HepG2 (cell line): ENCODE results near the gene PLIN4. TPM values are rescaled to one million over a fixed set of nuclear protein-coding genes. Genes with fewer than 3 reads are reported as not detected.

Experiments used
- ATAC-seq: fragments of 200-7000 bp; cut with Tn5 transposase; 3 replicates; pipeline ENCODE4 v1.9.1; 2020; ENCODE audit warnings: mild to moderate bottlenecking, moderate library complexity
- BruUV-seq: library from RNA; stranded (reverse); fragments of 400-500 nt; replicated peaks from 2 replicates; lab custom pipeline; 2021; lab: Mats Ljungman, UMichigan
- CTCF ChIA-PET: fragments of 300-600 bp; formaldehyde crosslinking; extraction: SDS; loops from one replicate; lab custom pipeline; 2021; ENCODE audit warnings: low total read pairs, inconsistent platforms, low intra/inter-chr PET ratio; lab: Yijun Ruan, JAX
- POLR2A ChIA-PET: fragments of 350-600 bp; sonication (Branson Sonifier 250); formaldehyde crosslinking; loops from one replicate; lab custom pipeline; 2020; ENCODE audit warnings: antibody characterized with exemption, inconsistent platforms; lab: Yijun Ruan, JAX
- DNase-seq: peaks from one replicate; pipeline ENCODE4 v3.0.0-alpha.2; 2015; ENCODE audit warnings: low spot score
- FAIRE-seq: peaks from 3 replicates; lab custom pipeline; 2011; peaks lifted over from hg19 to GRCh38; lab: Jason Lieb, UNC
- H2AFZ ChIP-seq: one replicate; pipeline ENCODE4 v1.6.1; 2011; ENCODE audit warnings: low read length, inconsistent platforms
- H3K27ac ChIP-seq: fragments of 300-600 bp; 3 replicates; pipeline ENCODE4 v1.8.0; 2011; ENCODE audit warnings: mixed run types, mild to moderate bottlenecking, mixed read lengths, low read length, inconsistent platforms; ENCODE audit not compliant: insufficient read depth; ENCODE audit errors: extremely low read length
- H3K27me3 ChIP-seq, 2 experiments: fragments of 200-600 bp in 1 of 2; 2 replicates in 1 of 2; 3 replicates in 1 of 2; pipeline versions ENCODE4 v1.6.0 to v1.8.0; 2011; ENCODE audit warnings: low read length in 2 of 2, mild to moderate bottlenecking in 2 of 2, moderate library complexity in 2 of 2, inconsistent platforms in 1 of 2; ENCODE audit not compliant: insufficient read depth in 2 of 2, control insufficient read depth in 1 of 2
- H3K36me3 ChIP-seq, 2 experiments: fragments of 200-600 bp in 1 of 2; replicated peaks in 1 of 2; 2 replicates in 1 of 2; 3 replicates in 1 of 2; pipeline versions ENCODE4 v1.5.1 to v1.8.0; 2011; ENCODE audit warnings: low read length in 2 of 2, inconsistent platforms in 1 of 2; ENCODE audit not compliant: insufficient read depth in 2 of 2, control insufficient read depth in 1 of 2
- H3K4me1 ChIP-seq: 2 replicates; pipeline ENCODE4 v1.5.1; 2012; ENCODE audit warnings: low read length, inconsistent platforms; ENCODE audit not compliant: insufficient read depth
- H3K4me2 ChIP-seq: 2 replicates; pipeline ENCODE4 v1.6.0; 2011; ENCODE audit warnings: low read depth, low read length, inconsistent platforms
- H3K4me3 ChIP-seq, 3 experiments: fragments of 200-600 bp in 1 of 3; sonication (generic), shearing (Covaris generic) in 1 of 3; replicated peaks in 1 of 3; 2 replicates each; pipeline ENCODE4 v1.5.1; 2011 to 2016; ENCODE audit warnings: low read length in 3 of 3, inconsistent platforms in 2 of 3, low read depth in 2 of 3, mild to moderate bottlenecking in 2 of 3, control low read depth in 1 of 3, mixed read lengths in 1 of 3; ENCODE audit not compliant: insufficient read depth in 1 of 3
- H3K79me2 ChIP-seq: one replicate; pipeline ENCODE4 v1.6.1; 2011; ENCODE audit warnings: low read length, inconsistent platforms; ENCODE audit not compliant: insufficient read depth
- H3K9ac ChIP-seq: 2 replicates; pipeline ENCODE4 v1.6.0; 2011; ENCODE audit warnings: mild to moderate bottlenecking, low read depth, low read length, inconsistent platforms; ENCODE audit not compliant: insufficient read depth
- H3K9me3 ChIP-seq: 2 replicates; pipeline ENCODE4 v1.5.1; 2012; ENCODE audit warnings: mild to moderate bottlenecking, low read length
- H4K20me1 ChIP-seq: 2 replicates; pipeline ENCODE4 v1.6.0; 2011; ENCODE audit warnings: inconsistent platforms, mild to moderate bottlenecking, low read length, moderate library complexity; ENCODE audit not compliant: insufficient read depth
- AGO2 ChIP-seq: fragments of 200-400 bp; formaldehyde crosslinking; optimal IDR thresholded peaks from 2 replicates; pipeline ENCODE3; 2017; ENCODE audit warnings: mild to moderate bottlenecking, low read depth, low read length, moderate library complexity
- CEBPB ChIP-seq: IDR thresholded peaks from 2 replicates; pipeline ENCODE4 v1.6.1; 2011; ENCODE audit warnings: low read depth, low read length, improper control_type of control experiment, borderline replicate concordance
- IRX3 ChIP-seq: sonication (generic); formaldehyde crosslinking; IDR thresholded peaks from 2 replicates; pipeline ENCODE4 v1.8.1; 2023; ENCODE audit warnings: mild to moderate bottlenecking, low read depth, missing genetic modification reagents, borderline replicate concordance
- NKX3-1 ChIP-seq: sonication (generic); formaldehyde crosslinking; IDR thresholded peaks from 2 replicates; pipeline ENCODE4 v1.5.0; 2020; ENCODE audit warnings: missing genetic modification reagents
- POLR2A ChIP-seq, 2 experiments: IDR thresholded peaks; 2 replicates each; pipeline ENCODE4 v1.6.1; 2011; ENCODE audit warnings: low read depth in 2 of 2, low read length in 2 of 2, mild to moderate bottlenecking in 1 of 2, moderate library complexity in 1 of 2; ENCODE audit not compliant: insufficient read depth in 1 of 2
- RBFOX2 ChIP-seq: fragments of 200-400 bp; formaldehyde crosslinking; IDR thresholded peaks from 2 replicates; pipeline ENCODE4 v1.6.1; 2017; ENCODE audit warnings: low read depth, mild to moderate bottlenecking, low read length
- ZEB1 ChIP-seq: IDR thresholded peaks from 2 replicates; pipeline ENCODE4 v1.6.1; 2012; ENCODE audit warnings: mild to moderate bottlenecking, low read depth, inconsistent platforms; ENCODE audit not compliant: insufficient replicate concordance
- ZNF264 ChIP-seq: sonication (generic); formaldehyde crosslinking; IDR thresholded peaks from 2 replicates; pipeline ENCODE4 v1.4.0; 2020; ENCODE audit warnings: missing genetic modification reagents
- WGBS: methylation state at CpG from one replicate; pipeline ENCODE4 v1.1.6; 2017; ENCODE audit warnings: low lambda C conversion rate; 5-methylcytosine and 5-hydroxymethylcytosine counted together
- in situ Hi-C: cut with HindIII; loops from 2 replicates; pipeline ENCODE4 v1.10.0; 2017; ENCODE audit warnings: low pct_unique_long_range_greater_than_20kb; ENCODE audit not compliant: extremely low pct_ligation_motif_present
- intact Hi-C: fragments of 100-400 bp; cut with micrococcal nuclease; formaldehyde crosslinking; loops from one replicate; pipeline ENCODE4 v1.10.0; 2022; ENCODE audit not compliant: unreplicated experiment
- polyA plus RNA-seq, 8 experiments: library from polyadenylated mRNA; depleted of rRNA in 3 of 8; stranded (reverse) in 7 of 8; unstranded in 1 of 8; fragments of >200 nt; fragmentation: Illumina TruSeq in 4 of 8; extraction: Trizol in 4 of 8; gene quantifications; 2 replicates each; pipeline versions ENCODE4 v1.2.1 to v1.2.3, GENCODE V29; 2011 to 2016; ENCODE audit warnings: low read depth in 4 of 8, missing spikeins in 1 of 8, mixed read lengths in 1 of 8; ENCODE audit not compliant: insufficient read depth in 1 of 8
- total RNA-seq, 5 experiments: library from RNA; depleted of rRNA; stranded (reverse); fragments of >200 nt; fragmentation: Illumina TruSeq; extraction: Trizol; gene quantifications; 2 replicates each; pipeline ENCODE4 v1.2.3, GENCODE V29; 2016; ENCODE audit warnings: low read depth in 1 of 5

Gene PLIN4
- total and polyA plus RNA-seq, 2 of the 13 experiments (the other 11 are each of a cell fraction or from before 2014, with no cell fraction given), result 1.1 to 1.3 TPM

DNA sequence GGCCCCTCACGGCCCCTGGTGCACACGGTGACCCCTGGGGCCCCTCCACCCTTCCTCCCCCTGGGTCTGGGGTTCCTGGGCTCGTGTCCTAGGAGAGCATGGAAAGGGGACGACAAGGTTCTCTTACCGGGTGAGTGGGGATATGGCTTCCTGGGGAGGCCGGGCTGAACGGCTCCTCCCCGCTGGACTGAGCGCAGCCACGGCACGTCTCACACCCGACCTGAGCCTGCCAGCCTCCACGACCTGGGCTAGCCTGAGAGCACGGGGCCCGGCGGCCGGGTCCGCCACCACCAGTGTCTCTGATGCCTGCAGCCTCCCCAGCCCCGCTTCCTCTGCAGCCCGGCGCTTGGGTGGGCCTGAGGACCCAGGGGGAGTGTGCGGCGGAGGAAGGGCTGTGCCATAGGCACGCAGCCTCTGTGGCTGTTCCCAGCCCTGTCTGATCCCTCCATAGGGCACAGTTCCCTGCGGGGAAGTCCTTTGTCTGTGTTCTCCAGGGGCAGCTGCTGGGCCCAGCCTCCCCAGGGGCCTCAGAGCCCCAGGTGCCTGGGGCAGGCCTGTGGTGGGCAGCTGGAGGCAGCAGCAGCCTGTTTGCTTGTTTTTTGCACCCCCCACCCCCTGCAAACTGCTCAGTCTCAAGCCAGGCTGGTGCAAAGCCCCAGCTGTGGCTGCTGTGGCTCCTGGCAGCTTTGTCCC lies 15.0 kb downstream of the PLIN4 start:
- no peak overlapping the region for H3K4me3 ChIP-seq
- POLR2A ChIA-PET, result interaction anchor here (1.2 kb wide), 1 partner anchor 15 kb away, joined by 3 read pairs; the partner anchor contains the start of gene PLIN4
- CTCF ChIA-PET, result no interaction called here
- H3K9me3 ChIP-seq, result no peaks in the 10 kb centered on the region
- H3K79me2 ChIP-seq, result no peaks in the 10 kb centered on the region
- no peaks in the 10 kb centered on the region for H3K27me3 ChIP-seq
- in situ Hi-C loops, result no loop called here
- no peaks in the 10 kb centered on the region for H4K20me1 ChIP-seq
- no peaks in the 10 kb centered on the region for H3K4me1 ChIP-seq
- no peak overlapping the region for H3K4me2 ChIP-seq
- no peak overlapping the region for H2AFZ ChIP-seq
- BruUV-seq, result no TSS peak
- WGBS, result no CpG with 5 or more reads among the region's 25 CpGs
- H3K9ac ChIP-seq, result no peak overlapping the region
- TF ChIP-seq RBFOX2, result peak; percentile 19; the same call in 1 of the 2 replicates
- TF ChIP-seq CEBPB, result no peak
- TF ChIP-seq, all 625 proteins: peak for 1
- Histone ChIP-seq H3K27ac (no peak overlapping the region), H3K36me3 (peaks cover 5 to 21% of the 10 kb centered on the region in 2 experiments; a peak in 4 of 5 replicates)
- intact Hi-C loops, result no loop called here
- ATAC-seq, result no peak
- FAIRE-seq, result no peak
- DNase-seq, result no peak

DNA sequence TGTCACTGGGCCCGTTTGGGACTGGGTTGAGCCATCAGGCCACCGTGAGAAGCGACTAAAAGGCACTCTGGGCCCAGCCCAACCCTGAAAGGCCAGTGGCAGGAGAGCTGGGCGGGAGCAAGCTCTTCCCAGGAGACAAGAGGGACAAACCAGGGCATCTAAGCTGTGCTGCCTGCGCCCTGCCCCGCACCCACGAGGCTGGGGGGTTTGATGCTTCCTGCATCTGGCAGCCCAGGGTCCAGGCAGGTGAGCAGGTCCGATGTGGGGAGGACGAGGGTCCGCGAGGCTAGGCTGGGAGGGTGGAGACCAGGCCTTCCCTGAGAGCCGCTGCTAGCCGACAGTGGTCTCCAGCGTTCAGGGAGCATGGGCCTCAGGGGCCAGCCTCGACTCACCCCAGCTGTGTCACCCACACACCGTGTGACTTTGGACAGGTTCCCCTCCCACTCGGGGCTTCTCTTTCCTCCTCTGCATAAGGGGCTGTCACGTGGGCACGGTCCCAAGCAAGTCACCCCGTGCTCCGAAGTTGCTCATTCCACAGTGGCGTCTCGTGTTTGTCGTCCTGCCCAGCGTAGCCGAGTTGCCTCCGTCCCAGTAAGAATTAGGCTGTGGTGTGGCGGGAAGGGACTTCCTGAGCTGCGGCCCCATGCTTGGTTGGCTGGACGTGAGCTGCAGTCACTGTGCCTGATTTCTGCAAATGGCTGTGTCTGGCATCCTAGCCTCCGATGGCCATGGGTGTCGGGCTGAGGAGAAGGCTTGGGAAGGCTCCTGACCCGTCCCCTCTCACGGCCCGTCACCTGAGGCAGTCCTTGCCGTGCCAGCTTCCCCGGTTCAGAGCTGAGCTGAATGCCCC lies 15.8 kb downstream of the PLIN4 start:
- no peaks in the 10 kb centered on the region for H3K79me2 ChIP-seq
- ATAC-seq (no peak), DNase-seq (no peak), FAIRE-seq (no peak)
- ChIA-PET CTCF (no interaction called here), POLR2A (no interaction called here)
- no peaks in the 10 kb centered on the region for H3K4me1 ChIP-seq
- WGBS, result 94% methylated on average over 21 of the region's 37 CpGs
- intact Hi-C loops, result no loop called here
- no peak overlapping the region for H3K27ac ChIP-seq
- H2AFZ ChIP-seq, result no peak overlapping the region
- H4K20me1 ChIP-seq, result no peaks in the 10 kb centered on the region
- H3K36me3 ChIP-seq, result peaks cover 8 to 28% of the 10 kb centered on the region in 2 experiments; a peak in 4 of 5 replicates
- BruUV-seq, result no TSS peak
- H3K9me3 ChIP-seq, result no peaks in the 10 kb centered on the region
- H3K4me3 ChIP-seq, result no peak overlapping the region
- no peak overlapping the region for H3K9ac ChIP-seq
- TF ChIP-seq ZEB1, result no peak
- TF ChIP-seq AGO2, result peak; percentile 18
- 0 out of 4 replicates have a peak, but pooled peaks of 1 of the 2 experiments have one; percentile 5 for TF ChIP-seq POLR2A (IDR thresholded peaks at IDR 0.05; ENCODE audit: insufficient read depth in 1 of 2, low read depth in 2 of 2, low read length in 2 of 2)
- TF ChIP-seq IRX3 (CRISPR knock-in tag), result no peak
- no peak for TF ChIP-seq ZNF264 (CRISPR knock-in tag)
- TF ChIP-seq NKX3-1 (CRISPR knock-in tag), result no peak
- in situ Hi-C loops, result no loop called here
- H3K4me2 ChIP-seq, result no peak overlapping the region
- no peaks in the 10 kb centered on the region for H3K27me3 ChIP-seq
